Nucleus accumbens (tissue), 56 donors: ENCODE measurements around the gene IFNLR1.
A peak's percentile ranks its signal among the peaks of the same experiment; 100 is the strongest.

Experiments
- DNase-seq, 56 donors: peaks; one replicate each; lab custom pipeline; 2025; lab: John Stamatoyannopoulos, UW

IFNLR1 gene

DNA sequence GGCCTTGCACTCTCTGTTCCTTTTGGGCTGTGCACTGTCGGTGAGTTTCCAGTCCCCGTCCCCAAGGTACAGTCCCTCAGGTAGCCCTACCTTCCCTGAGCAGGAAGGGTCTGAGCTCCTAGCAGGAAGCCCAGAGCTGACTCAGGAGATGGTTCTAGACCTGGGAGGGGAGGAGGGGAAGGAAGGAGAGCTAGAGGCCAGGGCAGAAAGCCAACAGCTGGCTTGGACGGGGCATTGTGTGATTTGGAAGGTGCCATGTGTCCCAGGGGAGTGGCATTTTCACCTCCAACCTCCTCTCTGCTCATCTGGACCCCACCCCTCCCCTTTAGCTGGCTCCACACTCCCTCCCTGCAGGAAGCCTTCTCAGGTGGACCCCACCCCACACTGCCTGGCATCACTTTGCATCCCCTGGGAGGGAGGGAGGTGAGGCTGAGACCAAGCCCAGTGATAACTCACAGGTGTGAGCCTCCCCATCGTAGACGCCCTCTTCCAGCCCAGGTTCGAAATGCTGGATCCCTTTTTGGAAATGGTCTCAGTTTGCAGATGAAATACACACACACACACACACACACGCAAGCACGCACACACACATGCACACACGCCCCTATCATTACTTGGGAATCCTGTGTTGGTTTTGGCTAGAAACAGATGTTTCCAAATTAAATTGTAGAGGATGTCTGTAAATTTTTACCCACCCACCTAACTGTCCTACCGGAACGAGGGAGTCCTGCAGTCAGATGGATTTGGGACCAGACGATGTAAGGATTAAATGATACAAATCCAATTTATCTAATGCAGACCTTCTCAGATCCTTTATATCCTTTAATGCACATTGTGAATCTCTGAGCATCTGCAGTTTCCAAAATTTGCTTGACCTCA, 19.7 kb upstream of the IFNLR1 start:
- DNase-seq = no peak

DNA sequence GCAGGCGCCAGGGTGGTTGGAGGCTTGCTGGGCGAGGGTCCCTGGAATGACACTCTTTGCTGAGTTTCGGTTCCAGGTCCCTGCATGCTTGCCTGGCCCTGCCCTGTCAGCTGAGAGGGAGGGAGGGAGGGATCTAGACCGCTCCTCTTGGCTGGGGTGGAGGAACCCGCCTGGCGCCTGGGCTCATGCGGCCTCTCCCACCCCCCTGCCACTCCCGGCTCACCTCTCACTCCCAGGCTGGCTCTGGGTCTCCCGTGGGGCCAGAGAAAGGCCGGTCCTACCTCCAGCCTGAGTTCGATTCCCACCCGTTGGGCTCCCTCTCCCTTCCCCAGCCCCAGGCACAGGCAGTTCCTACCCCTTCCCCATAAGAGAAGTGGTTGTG, 19.0 kb upstream of the IFNLR1 start:
- DNase-seq = no peak

DNA sequence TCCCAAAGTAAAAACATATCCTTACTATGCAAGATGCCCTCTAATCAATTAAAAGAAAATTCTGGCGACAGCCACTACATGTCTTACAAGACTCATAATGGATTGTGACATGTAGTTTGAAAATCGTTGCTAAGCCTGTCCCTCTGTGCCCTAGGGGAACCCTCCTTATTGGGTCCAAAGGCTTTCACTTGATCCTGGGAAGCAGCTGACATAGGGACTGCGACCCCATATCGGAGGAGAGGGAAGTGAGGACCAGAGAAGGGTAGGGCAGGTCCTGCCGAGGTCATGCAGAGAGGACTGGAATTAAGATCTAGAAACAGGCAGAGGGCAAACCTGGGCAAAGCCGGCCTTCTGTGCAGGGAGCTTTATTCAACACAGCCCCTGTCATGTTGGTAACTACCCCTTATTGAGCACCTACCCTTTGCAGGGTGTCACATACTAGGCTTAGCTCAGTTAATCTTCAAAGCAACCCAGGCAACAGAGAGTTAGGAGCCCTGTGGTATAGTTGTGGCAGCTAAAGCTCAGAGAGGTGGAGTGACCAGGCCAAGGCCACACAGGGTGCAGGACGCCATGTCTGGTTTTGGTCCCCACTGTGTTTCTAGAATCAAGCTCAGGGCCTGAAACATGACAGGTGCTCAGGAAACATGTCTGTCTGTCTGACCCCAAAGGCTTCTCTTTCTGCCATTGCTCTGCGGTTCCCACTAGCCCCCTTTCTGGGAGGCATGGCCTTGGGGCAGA, 18.4 kb upstream of the IFNLR1 start:
- no peak for DNase-seq

DNA sequence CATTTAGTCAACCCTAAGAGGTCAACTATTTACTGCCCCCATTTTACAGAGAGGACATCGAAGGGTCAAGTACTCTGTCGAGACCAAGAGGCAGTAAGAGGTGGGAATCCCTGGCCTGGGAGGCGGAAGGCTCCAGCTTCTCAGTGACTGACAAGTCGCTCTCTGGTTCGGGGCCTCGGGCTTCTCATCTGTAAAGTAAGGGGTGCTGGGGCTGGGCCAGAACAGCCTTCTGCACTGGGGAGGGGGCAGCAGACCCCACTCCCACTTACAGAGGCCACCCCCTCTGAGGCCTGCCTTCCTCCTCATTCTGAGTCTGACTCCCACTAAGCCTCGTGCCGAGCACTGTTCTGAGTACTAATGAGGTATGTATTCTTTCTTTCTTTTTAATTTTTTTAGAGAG, 17.0 kb upstream of the IFNLR1 start:
- DNase-seq = no peak

DNA sequence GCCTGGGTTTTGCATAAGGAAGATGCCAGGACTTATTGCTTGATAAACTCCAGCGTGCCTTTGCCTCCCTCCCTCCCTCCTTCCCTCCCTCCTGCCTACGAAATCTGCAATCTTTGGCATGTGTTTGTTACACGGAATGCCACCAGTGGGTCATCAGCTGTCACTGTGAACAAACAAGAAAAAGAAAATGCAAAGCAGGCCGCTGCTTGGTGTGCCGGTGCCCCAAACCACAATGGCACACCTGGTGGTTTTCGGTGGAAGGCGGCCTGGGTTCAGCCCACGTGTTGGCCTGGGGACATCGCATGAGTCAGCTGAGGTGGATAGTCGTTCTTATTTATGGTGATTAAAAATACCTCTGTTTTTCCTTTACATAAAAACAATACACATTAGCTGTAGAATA, 16.3 kb upstream of the IFNLR1 start:
- DNase-seq = no peak

DNA sequence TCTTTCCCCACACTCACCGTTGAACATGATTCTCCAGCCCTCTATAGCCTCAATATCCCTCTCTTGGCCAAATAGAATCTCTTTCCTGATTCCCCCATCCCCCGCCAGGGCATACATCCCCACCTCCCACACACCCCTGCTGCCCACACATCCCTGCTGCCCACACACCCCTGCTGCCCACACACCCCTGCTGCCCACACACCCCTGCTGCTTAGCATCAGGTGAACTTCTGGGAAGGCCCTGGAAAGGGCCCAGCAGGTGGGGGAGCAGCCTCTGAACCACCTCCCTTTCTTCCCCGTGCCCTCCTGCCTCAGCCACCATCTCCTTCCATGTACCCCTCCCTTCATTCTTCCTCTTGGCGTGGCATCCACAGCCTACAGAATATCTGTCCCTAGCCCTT, 15.9 kb upstream of the IFNLR1 start:
- no peak for DNase-seq

DNA sequence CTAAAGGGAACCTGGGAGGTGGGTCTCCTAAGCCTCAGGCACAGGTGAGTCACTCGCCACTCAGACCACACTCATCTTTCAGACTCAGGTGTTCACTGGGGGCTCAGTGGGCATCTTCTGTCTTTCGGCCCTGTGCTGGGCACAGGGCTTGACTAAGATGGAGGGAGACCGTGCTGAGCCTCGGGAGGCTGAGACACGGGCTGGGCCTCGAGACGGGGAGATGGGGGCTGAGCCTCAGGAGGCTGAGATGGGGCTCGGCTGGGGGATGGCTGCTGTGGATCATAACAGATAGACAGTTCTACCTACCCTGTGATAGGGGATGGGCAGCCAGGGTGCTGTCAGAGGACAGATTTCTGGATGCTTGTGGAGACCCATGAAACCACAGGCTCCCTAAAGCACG, 15.5 kb upstream of the IFNLR1 start:
- no peak for DNase-seq

DNA sequence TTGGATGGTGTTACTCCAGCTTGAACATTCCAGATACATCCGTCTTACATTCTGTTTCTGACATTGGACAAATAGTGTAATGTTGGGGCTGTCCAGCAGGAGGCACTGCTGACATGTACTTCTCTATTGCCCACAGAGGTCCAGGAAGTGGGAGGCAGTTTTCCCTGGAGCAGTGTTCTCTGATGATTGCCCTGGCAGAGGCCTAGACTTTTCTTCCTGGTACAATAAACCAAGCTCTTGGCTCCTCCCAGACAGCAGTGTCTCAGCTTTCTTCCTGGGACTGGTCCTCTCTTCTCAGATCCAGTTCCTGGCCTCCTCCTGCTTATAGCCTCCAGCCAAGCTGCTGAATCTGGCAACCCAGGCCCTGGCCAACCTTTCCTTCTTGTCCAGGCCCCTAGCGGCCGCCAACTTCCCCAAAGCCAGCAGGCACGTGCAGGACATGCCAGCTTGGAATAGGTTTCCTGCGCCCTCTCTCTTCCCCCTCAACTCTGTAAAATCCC, 14.9 kb upstream of the IFNLR1 start:
- peak in 49 of 56 donors; percentile 10 to 83 (median 53) for DNase-seq

DNA sequence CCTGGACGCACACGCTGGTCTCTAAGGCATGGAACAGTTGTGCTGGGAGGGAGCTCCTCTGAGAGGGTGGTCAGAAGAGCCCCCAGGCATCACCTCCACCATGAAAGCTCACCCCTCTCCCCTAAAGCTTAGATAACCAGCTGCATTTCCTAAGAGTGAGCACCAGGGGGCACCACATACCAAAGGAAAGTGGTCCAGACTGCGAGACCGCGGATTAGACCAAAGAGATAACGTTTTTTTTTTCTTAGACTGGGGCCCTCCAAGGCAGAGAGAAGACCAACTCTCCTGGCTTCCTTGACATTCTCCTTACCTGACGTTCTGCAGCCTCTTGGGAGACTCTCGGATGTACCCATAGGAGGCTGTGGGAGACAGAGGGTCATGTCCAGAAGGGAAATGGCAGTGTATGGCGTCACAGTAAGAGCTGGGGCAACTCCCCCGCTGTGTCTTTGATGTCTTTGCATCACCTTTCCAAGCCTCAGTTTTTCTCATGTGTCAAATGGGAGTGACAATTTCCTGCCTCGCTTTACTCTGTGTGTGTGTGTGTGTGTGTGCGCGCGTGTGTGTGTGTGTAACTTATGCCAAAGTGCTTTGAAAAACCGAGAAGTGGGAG, 12.3 kb upstream of the IFNLR1 start:
- peak in 44 of 56 donors; percentile 9 to 75 (median 34) for DNase-seq

DNA sequence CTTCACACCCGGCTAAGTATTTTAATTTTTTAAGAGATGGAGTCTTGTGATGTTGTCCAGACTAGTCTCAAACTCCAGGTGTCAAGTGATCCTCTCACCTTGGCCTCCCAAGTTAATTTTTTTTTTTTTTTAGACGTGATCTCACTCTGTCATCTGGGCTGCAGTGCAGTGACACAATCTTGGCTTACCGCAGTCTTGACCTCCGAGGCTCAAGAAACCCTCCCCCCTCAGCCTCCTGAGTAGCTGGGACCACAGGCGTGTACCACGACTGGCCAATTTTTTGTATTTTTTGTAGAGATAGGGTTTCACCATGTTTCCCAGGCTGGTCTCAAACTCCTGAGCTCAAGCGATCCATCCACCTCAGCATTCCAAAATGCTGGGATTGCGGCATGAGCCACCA, 11.7 kb upstream of the IFNLR1 start:
- no peak for DNase-seq

DNA sequence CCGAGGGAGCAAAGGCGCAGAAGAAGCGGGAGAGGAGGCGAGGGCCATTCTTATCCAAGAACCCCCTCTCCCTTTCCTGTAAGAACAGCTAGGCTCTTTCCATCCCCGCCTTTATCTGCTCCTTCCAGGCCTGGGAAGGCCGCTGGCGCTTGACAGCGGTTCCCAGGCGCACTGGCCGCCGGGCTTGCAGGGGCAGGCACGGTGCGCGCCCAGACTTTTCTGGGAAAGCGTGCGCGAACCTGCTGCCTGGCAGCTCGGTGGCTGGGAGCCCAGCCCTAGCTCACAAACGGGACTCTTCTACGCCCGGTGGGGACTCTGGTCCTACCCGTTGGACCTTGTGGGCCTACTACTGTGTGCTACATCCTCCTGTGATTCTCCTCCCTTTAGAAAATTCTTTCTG, 8.8 kb upstream of the IFNLR1 start:
- DNase-seq = peak in 1 of 56 donors; percentile 15

DNA sequence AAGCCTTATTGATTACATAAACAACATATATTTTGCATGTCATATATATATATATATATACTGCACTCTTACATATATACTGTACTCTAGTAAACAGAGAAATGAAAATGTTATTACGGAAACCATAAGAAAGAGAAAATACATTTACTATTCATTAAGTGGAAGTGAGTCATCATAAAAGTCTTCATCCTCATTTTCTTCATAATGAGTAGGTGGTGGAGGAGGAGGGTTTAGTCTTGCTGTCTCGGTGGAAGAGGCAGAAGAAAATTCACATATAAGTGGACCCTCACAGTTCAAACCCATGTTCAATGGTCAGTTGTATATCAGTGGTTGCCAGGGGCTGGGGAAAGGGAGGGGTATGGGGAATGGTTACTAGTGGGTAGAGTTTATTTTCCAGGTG, 8.0 kb upstream of the IFNLR1 start:
- DNase-seq = no peak

DNA sequence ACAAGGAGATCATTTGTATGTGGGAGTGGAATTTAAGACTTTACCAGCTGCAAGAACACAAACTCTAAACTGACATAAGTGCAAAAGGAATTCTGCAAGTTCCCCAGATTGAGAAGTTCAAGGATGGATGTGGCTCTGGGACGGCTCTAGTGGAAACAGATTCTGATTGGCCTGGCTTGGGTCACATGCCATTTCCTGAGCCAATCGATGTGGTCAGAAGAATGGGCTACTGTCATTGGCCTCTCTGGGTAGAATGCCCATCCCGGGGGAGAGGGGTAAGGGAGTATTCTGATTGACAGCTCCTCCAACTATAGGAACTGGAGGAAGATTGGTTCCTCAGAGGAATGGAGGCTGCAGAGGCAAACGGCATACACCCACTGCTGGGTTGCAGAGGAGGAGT, 6.0 kb upstream of the IFNLR1 start:
- no peak for DNase-seq

DNA sequence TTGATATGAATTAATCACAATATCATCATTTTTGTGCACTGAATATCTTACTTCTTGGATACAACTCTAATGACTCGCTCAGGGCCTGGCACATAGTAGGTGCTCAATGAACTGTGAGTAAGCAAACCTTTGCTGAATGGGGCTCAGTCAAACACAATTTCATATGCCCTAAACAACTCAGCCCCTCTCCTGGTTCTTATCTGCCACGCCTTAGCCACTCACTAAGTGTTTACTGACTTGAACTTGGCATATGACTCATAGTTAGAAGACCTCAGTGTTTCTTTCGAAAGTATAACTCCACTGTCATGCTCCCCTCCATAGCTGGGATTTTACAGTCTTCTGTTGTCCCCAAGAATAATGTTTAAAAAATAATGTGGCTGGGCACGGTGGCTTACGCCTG, 4.8 kb upstream of the IFNLR1 start:
- no peak for DNase-seq

DNA sequence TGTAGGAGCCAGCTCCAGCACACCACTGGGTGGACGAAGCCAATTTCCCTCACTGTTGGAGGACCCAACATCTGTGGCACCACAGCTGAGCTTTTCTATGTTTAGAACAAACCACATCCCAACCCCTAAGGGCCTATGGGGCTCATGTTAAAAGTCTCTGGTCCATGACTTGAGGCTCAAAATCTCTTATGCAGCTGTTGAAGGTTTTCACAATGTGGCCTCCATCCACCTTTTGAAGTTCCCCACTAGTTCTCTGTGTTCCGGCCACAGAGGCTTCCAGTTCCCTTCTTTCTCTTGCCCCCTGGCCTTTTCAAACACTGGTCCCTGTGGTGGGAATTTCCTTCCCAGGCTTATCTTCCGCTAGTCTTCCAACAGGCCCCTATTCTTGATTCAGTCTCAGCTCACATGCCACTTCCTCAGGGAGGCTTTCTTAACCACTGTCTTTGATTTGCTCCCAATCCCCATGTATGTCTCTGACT, 3.9 kb upstream of the IFNLR1 start:
- no peak for DNase-seq

DNA sequence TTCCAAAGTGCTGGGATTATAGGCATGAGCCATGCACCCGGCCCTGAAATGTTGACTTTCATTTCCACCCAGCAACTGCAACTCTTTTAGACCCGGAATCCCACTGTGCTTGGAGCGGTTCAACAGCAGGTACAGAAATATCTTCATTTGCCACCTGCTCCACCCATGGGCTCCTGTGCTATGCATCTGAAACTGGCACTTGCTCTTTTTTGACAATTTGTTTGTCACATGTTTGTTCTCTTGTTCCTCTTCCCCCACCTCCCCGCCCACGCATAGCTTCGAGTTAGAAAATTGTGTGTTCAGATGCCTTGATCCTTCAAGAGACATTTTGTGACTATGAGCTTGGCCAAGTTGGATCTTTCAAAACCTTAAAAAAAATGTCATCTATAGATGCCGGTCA, 2.4 kb upstream of the IFNLR1 start:
- DNase-seq = peak in 1 of 56 donors; percentile 13

DNA sequence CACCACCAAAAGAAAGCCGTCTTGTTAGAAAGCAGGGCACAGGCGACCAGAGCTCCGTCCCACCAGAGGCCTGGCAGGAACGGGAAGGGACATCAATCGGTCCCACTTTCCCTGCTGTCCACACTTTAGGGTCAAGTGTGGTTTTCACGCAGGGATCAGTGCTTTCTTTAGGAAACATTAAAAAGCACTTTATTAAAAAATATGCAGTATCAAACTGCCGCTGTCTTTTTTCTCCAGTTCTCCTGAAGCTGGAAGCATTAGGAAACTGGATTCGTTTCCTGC, 437 bp downstream of the IFNLR1 start:
- DNase-seq = no peak

DNA sequence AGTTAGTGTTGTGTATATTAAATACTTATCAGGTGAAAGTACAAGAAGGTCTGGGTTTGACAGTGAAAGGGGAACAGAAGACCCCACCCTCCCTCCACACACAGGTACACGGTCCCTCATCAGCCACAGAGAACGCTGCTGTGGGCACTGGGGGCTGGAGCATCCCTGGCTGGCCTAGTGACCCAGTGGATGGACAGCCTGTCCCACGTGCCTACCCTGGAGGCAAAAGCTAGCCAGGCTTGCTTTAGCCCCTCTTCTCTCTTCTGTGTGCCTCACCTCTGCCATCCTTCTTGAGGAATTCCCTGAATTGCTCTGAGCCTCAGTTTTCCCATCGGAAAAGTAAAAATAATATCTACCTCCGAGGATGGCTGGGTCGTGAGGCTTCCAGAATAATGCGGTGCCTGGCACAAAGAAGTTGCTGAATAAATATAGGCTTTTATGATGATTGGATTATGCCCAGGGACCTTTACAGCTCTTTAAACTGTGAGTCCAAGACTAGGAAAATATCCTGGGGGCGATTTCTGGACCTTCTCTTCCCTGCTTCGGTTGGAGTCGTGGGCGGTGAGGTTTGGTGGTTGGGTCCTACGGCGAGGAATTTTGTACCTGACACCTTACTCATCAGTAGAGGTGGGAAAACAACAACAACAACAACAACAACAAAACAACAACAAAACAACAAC, 918 bp downstream of the IFNLR1 start:
- no peak for DNase-seq

DNA sequence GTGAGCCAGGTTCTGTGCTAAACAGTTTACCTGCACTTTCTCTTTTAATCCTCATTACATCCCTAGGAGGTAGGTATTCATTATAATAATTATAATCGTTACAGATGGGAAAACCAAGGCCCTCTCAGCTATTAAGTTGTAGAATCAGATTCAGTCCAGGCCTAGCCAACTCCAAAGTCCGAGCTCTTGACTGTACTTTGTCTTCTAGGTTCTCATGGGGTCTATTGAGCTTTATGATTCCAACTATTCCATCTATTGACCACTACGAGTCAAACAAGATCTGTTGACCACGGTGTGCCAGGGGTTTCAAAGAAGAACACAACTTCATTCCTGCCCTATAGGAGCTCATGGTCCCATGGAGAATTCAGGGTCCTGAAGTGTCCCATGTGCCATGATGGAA, 2.0 kb downstream of the IFNLR1 start:
- no peak for DNase-seq

DNA sequence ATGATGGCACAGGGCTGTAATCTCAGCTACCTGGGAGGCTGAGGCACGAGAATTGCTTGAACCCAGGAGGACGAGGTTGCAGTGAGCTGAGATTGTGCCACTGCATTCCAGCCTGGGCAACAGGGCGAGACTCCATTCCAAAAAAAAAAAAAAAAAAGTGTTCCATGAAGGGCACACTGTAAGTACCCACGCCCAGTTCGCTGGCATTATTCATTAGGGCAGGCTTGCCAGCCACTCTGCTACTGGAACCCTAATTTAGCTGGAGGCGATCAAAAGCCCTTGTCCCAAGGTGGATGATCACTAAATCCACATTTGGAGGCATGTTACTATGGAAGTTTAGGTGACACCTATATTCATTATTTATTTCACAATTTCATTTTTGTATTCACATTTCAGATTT, 5.0 kb downstream of the IFNLR1 start:
- no peak for DNase-seq

DNA sequence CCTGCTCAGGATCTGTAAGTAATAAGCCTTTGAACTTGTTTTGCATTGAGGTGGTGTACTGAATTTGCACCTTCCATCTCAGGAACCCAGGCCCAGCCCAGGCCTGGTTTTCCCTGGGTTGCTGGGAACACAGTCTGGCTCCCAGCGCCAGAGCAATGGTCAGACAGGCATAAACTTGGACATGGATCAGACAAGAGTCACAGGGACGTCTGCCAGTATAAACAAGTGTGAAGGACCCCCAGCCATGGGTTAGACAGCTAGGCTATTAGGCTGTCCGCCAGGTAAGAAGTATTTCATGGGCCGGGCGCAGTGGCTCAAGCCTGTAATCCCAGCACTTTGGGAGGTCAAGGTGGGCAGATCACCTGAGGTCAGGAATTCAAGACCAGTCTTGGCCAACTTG, 5.5 kb downstream of the IFNLR1 start:
- no peak for DNase-seq
